Keratinocyte (primary cell): Measurements from ENCODE around the gene ARID3A. TPM values are rescaled to one million over a fixed set of nuclear protein-coding genes. Genes with fewer than 3 reads are reported as not detected.

Source experiments
- DNase-seq: peaks from one replicate; pipeline ENCODE4 v3.0.0-alpha.2; 2011; ENCODE audit warnings: low read depth, missing footprints, low spot score
- FAIRE-seq: peaks from 2 replicates; lab custom pipeline; 2011; peaks lifted over from hg19 to GRCh38; lab: Jason Lieb, UNC
- H2AFZ ChIP-seq: 2 replicates; pipeline ENCODE4 v1.6.0; 2012; ENCODE audit warnings: low read length, control low read depth, inconsistent platforms; ENCODE audit not compliant: control insufficient read depth
- H3K27ac ChIP-seq: 2 replicates; pipeline ENCODE4 v1.5.1; 2011; ENCODE audit warnings: low read length; ENCODE audit not compliant: control insufficient read depth, insufficient read depth
- H3K27me3 ChIP-seq: 3 replicates; pipeline ENCODE4 v1.6.0; 2011; ENCODE audit warnings: low read length; ENCODE audit not compliant: control insufficient read depth, insufficient read depth; ENCODE audit errors: extremely low read depth
- H3K36me3 ChIP-seq, 2 experiments: 2 replicates in 1 of 2; 3 replicates in 1 of 2; pipeline ENCODE4 v1.5.1; 2011; ENCODE audit warnings: low read length in 2 of 2, mild to moderate bottlenecking in 1 of 2; ENCODE audit not compliant: control insufficient read depth in 2 of 2, insufficient read depth in 2 of 2; ENCODE audit errors: extremely low read depth in 1 of 2
- H3K4me1 ChIP-seq: 3 replicates; pipeline ENCODE4 v1.5.1; 2011; ENCODE audit warnings: low read length; ENCODE audit not compliant: control insufficient read depth, insufficient read depth; ENCODE audit errors: extremely low read depth
- H3K4me2 ChIP-seq: 3 replicates; pipeline ENCODE4 v1.6.0; 2011; ENCODE audit warnings: low read depth, low read length; ENCODE audit not compliant: control insufficient read depth, insufficient read depth; ENCODE audit errors: extremely low read depth
- H3K4me3 ChIP-seq, 3 experiments: fragments of 200-600 bp in 1 of 3; sonication (generic) in 1 of 3; 2 replicates in 2 of 3; 3 replicates in 1 of 3; pipeline ENCODE4 v1.5.1; 2011 to 2016; ENCODE audit warnings: low read length in 3 of 3, mild to moderate bottlenecking in 3 of 3, control low read depth in 2 of 3, inconsistent platforms in 1 of 3, low read depth in 1 of 3, mixed read lengths in 1 of 3, mixed run types in 1 of 3, moderate library complexity in 1 of 3; ENCODE audit not compliant: control insufficient read depth in 2 of 3, insufficient read depth in 2 of 3; ENCODE audit errors: extremely low read depth in 1 of 3
- H3K79me2 ChIP-seq: 2 replicates; pipeline ENCODE4 v1.6.0; 2012; ENCODE audit warnings: low read length; ENCODE audit not compliant: control insufficient read depth, insufficient read depth
- H3K9ac ChIP-seq: 3 replicates; pipeline ENCODE4 v1.6.0; 2011; ENCODE audit warnings: low read length; ENCODE audit not compliant: control insufficient read depth, insufficient read depth; ENCODE audit errors: extremely low read depth
- H3K9me1 ChIP-seq: 3 replicates; pipeline ENCODE4 v1.6.0; 2011; ENCODE audit warnings: low read length; ENCODE audit not compliant: control insufficient read depth, insufficient read depth; ENCODE audit errors: extremely low read depth
- H3K9me3 ChIP-seq: 2 replicates; pipeline ENCODE4 v1.5.1; 2012; ENCODE audit warnings: low read depth, low read length; ENCODE audit not compliant: control insufficient read depth
- H4K20me1 ChIP-seq: 3 replicates; pipeline ENCODE4 v1.6.0; 2011; ENCODE audit warnings: low read length; ENCODE audit not compliant: control insufficient read depth, insufficient read depth; ENCODE audit errors: extremely low read depth
- CTCF ChIP-seq, 3 experiments: IDR thresholded peaks in 1 of 3; conservative IDR thresholded peaks in 1 of 3; optimal IDR thresholded peaks in 1 of 3; 2 replicates in 2 of 3; 3 replicates in 1 of 3; pipeline versions ENCODE3 to v1.5.1; 2011; ENCODE audit warnings: low read length in 3 of 3, mild to moderate bottlenecking in 3 of 3, moderate library complexity in 2 of 3, control low read depth in 1 of 3, inconsistent platforms in 1 of 3; ENCODE audit not compliant: insufficient read depth in 2 of 3; ENCODE audit errors: extremely low read depth in 1 of 3
- EZH2 ChIP-seq: IDR thresholded peaks from one replicate; pipeline ENCODE4 v1.6.1; 2012; ENCODE audit warnings: inconsistent platforms, mild to moderate bottlenecking, low read length, moderate library complexity
- dilution Hi-C: fragments of 300-500 bp; cut with MboI; formaldehyde crosslinking; loops from one replicate; pipeline ENCODE4 v1.7.0; 2020; ENCODE audit warnings: low sequenced_read_pairs; ENCODE audit not compliant: extremely low pct_ligation_motif_present
- polyA plus RNA-seq, 5 experiments: library from polyadenylated mRNA; depleted of rRNA in 3 of 5; stranded (reverse) in 3 of 5; stranded (forward) in 1 of 5; unstranded in 1 of 5; fragments of >200 nt; gene quantifications; 1 replicate in 1 of 5; 2 replicates in 3 of 5; 3 replicates in 1 of 5; pipeline versions ENCODE4 v1.2.1 to v1.2.3, GENCODE V29; 2011 to 2012; ENCODE audit warnings: missing spikeins in 2 of 5, low read depth in 1 of 5, low replicate concordance in 1 of 5

ARID3A gene
- polyA plus RNA-seq, 1 donor (not counting 4 experiments of a cell fraction or from before 2014, with no cell fraction given): 2.6 TPM

- Histone ChIP-seq H3K9me3 (no peaks in the 10 kb centered on the region), H3K27me3 (no peaks in the 10 kb centered on the region), H2AFZ (no peak overlapping the region), H3K9me1 (no peaks in the 10 kb centered on the region), H4K20me1 (no peaks in the 10 kb centered on the region), H3K9ac (no peak overlapping the region), H3K27ac (no peak overlapping the region), H3K4me3 (no peak overlapping the region), H3K79me2 (no peaks in the 10 kb centered on the region), H3K36me3 (peaks cover 5 to 11% of the 10 kb centered on the region in 2 experiments), H3K4me2 (no peak overlapping the region), H3K4me1 (no peaks in the 10 kb centered on the region)
- DNase-seq (no peak), FAIRE-seq (no peak)
- dilution Hi-C loops: no loop called here
- no peak for TF ChIP-seq EZH2
Observed at GRCh38 chr19:896434-896833, 29.4 kb upstream of the ARID3A start.

GRCh38 chr19:896999-897398 lies 28.8 kb upstream of the ARID3A start:
- H3K4me1 ChIP-seq: no peaks in the 10 kb centered on the region
- H3K9me1 ChIP-seq: no peaks in the 10 kb centered on the region
- no peaks in the 10 kb centered on the region for H3K27me3 ChIP-seq
- H3K79me2 ChIP-seq: no peaks in the 10 kb centered on the region
- no peak for FAIRE-seq
- no peak for TF ChIP-seq EZH2
- TF ChIP-seq CTCF (optimal IDR thresholded peaks at IDR 0.05 in 1 of 3, IDR thresholded peaks at IDR 0.05 in 1 of 3, conservative IDR thresholded peaks at IDR 0.05 in 1 of 3; ENCODE audit: extremely low read depth in 1 of 3, insufficient read depth in 2 of 3, low read length in 3 of 3): no peak
- H3K4me2 ChIP-seq: no peak overlapping the region
- no peak overlapping the region for H3K9ac ChIP-seq
- H2AFZ ChIP-seq: no peak overlapping the region
- no peak for DNase-seq
- H3K9me3 ChIP-seq: no peaks in the 10 kb centered on the region
- dilution Hi-C loops: no loop called here
- no peak overlapping the region for H3K27ac ChIP-seq
- no peaks in the 10 kb centered on the region for H4K20me1 ChIP-seq
- peaks cover 5 to 16% of the 10 kb centered on the region in 2 experiments for H3K36me3 ChIP-seq
- H3K4me3 ChIP-seq: no peak overlapping the region

GRCh38 chr19:897442-898039 lies 28.3 kb upstream of the ARID3A start:
- no peaks in the 10 kb centered on the region for H3K9me3 ChIP-seq
- H4K20me1 ChIP-seq: no peaks in the 10 kb centered on the region
- H3K4me1 ChIP-seq: no peaks in the 10 kb centered on the region
- TF ChIP-seq CTCF (optimal IDR thresholded peaks at IDR 0.05 in 1 of 3, IDR thresholded peaks at IDR 0.05 in 1 of 3, conservative IDR thresholded peaks at IDR 0.05 in 1 of 3; ENCODE audit: extremely low read depth in 1 of 3, insufficient read depth in 2 of 3, low read length in 3 of 3): peak in 1 of 3 experiments; percentile 11
- TF ChIP-seq EZH2: no peak
- no peak overlapping the region for H2AFZ ChIP-seq
- H3K4me2 ChIP-seq: no peak overlapping the region
- H3K9me1 ChIP-seq: no peaks in the 10 kb centered on the region
- DNase-seq: no peak
- no peak for FAIRE-seq
- H3K9ac ChIP-seq: no peak overlapping the region
- H3K79me2 ChIP-seq: no peaks in the 10 kb centered on the region
- H3K4me3 ChIP-seq: no peak overlapping the region
- no peak overlapping the region for H3K27ac ChIP-seq
- dilution Hi-C loops: no loop called here
- H3K27me3 ChIP-seq: no peaks in the 10 kb centered on the region
- H3K36me3 ChIP-seq: peaks cover 5 to 17% of the 10 kb centered on the region in 2 experiments
